NCI-H345 treated with DMSO at 0.1 percent for 48 hours (cell line): Measurements from ENCODE around the gene CHCHD6.
"Not testable (repeated sequence)": the region's sequence is repeated elsewhere in the genome, so short reads cannot be mapped to it uniquely, and the experiment has no call there.

ENCODE experiments used
- DNase-seq: peaks from one replicate; lab custom pipeline; 2025; ENCODE audit not compliant: unreplicated experiment; lab: John Stamatoyannopoulos, UW

Gene CHCHD6

GRCh38 chr3:126765187-126766069 is 61.4 kb downstream of the CHCHD6 start:
- DNase-seq, result no peak

GRCh38 chr3:126766653-126767052 is 62.6 kb downstream of the CHCHD6 start:
- no peak for DNase-seq

GRCh38 chr3:126768903-126769302 is 64.9 kb downstream of the CHCHD6 start:
- DNase-seq, result no peak

GRCh38 chr3:126770096-126770495 is 66.1 kb downstream of the CHCHD6 start:
- DNase-seq, result no peak

- no peak for DNase-seq
These were observed 69.1 kb downstream of the CHCHD6 start for GRCh38 chr3:126773167-126773566.

- DNase-seq, result no peak
These were observed 69.7 kb downstream of the CHCHD6 start for GRCh38 chr3:126773783-126774182.

- no peak for DNase-seq
These were observed 73.3 kb downstream of the CHCHD6 start for GRCh38 chr3:126777366-126777765.

GRCh38 chr3:126780666-126781065 is 76.6 kb downstream of the CHCHD6 start:
- DNase-seq, result no peak

GRCh38 chr3:126781406-126781805 is 77.4 kb downstream of the CHCHD6 start:
- no peak for DNase-seq

- no peak for DNase-seq
These were observed 78.0 kb downstream of the CHCHD6 start for GRCh38 chr3:126781889-126782491.

- no peak for DNase-seq
These were observed 78.5 kb downstream of the CHCHD6 start for GRCh38 chr3:126782536-126782935.

- DNase-seq, result no peak
These were observed 80.2 kb downstream of the CHCHD6 start for GRCh38 chr3:126784254-126784653.

GRCh38 chr3:126791320-126791719 is 87.3 kb downstream of the CHCHD6 start:
- DNase-seq, result not testable (repeated sequence)

- no peak for DNase-seq
These were observed 89.0 kb downstream of the CHCHD6 start for GRCh38 chr3:126792998-126793397.

GRCh38 chr3:126797563-126797962 is 93.5 kb downstream of the CHCHD6 start:
- DNase-seq, result no peak

GRCh38 chr3:126798521-126798920 is 94.5 kb downstream of the CHCHD6 start:
- DNase-seq, result no peak

- no peak for DNase-seq
These were observed 95.1 kb downstream of the CHCHD6 start for GRCh38 chr3:126799099-126799498.

GRCh38 chr3:126801312-126801711 is 97.3 kb downstream of the CHCHD6 start:
- not testable (repeated sequence) for DNase-seq

- DNase-seq, result no peak
These were observed 103.8 kb downstream of the CHCHD6 start for GRCh38 chr3:126807795-126808194.

- no peak for DNase-seq
These were observed 107.5 kb downstream of the CHCHD6 start for GRCh38 chr3:126811530-126811929.

- DNase-seq, result no peak
These were observed 112.3 kb downstream of the CHCHD6 start for GRCh38 chr3:126816298-126816697.

- peak; percentile 69 for DNase-seq
These were observed 113.1 kb downstream of the CHCHD6 start for GRCh38 chr3:126816986-126817777.
